Uterus (tissue), 4 donors: ENCODE results near the gene SLC44A3. TPM values are rescaled to one million over a fixed set of nuclear protein-coding genes. Genes with fewer than 3 reads are reported as not detected.

Experiments used
- DNase-seq, 2 donors: peaks; one replicate each; pipeline ENCODE4 v3.0.0-alpha.2; 2019 to 2020
- H3K27ac ChIP-seq, 2 donors: fragments of 200-600 bp; sonication (generic); 1 replicate in 1 of 2; 2 replicates in 1 of 2; pipeline ENCODE4 v1.5.1; 2016 to 2018
- H3K27me3 ChIP-seq, 2 donors: fragments of 200-600 bp; sonication (generic); one replicate each; pipeline ENCODE4 v1.5.1; 2018 to 2019; ENCODE audit warnings: control low read depth in 1 of 2
- H3K36me3 ChIP-seq, 2 donors: fragments of 200-600 bp; sonication (generic); one replicate each; pipeline ENCODE4 v1.5.1; 2019; ENCODE audit warnings: control low read depth in 1 of 2
- H3K4me1 ChIP-seq, 2 donors: fragments of 200-600 bp; sonication (generic); one replicate each; pipeline ENCODE4 v1.5.1; 2018 to 2019; ENCODE audit warnings: control low read depth in 1 of 2
- H3K4me3 ChIP-seq, 2 donors: fragments of 200-600 bp; sonication (generic); 1 replicate in 1 of 2; 2 replicates in 1 of 2; pipeline ENCODE4 v1.5.1; 2018 to 2019; ENCODE audit warnings: mild to moderate bottlenecking in 1 of 2
- H3K9me3 ChIP-seq, 2 donors: fragments of 200-600 bp; sonication (generic); one replicate each; pipeline ENCODE4 v1.5.1; 2019; ENCODE audit warnings: control low read depth in 1 of 2
- CTCF ChIP-seq, 4 experiments: fragments of 200-600 bp in 2 of 4; fragments of 450-650 bp in 2 of 4; sonication (generic) in 2 of 4; IDR thresholded peaks; one replicate each; pipeline ENCODE4 v1.5.1; 2016 to 2019; ENCODE audit warnings: antibody characterized with exemption in 4 of 4, mild to moderate bottlenecking in 2 of 4, moderate library complexity in 1 of 4
- POLR2A ChIP-seq, 2 donors: fragments of 450-650 bp; IDR thresholded peaks; one replicate each; pipeline ENCODE4 v1.6.1; 2016; ENCODE audit warnings: antibody characterized with exemption in 2 of 2, mild to moderate bottlenecking in 1 of 2, moderate library complexity in 1 of 2
- intact Hi-C: fragments of 100-400 bp; cut with DNase I; formaldehyde crosslinking; loops from one replicate; pipeline ENCODE4 v1.15.1; 2023; ENCODE audit warnings: low total_unique reads
- total RNA-seq, 4 donors: library from RNA; depleted of rRNA in 3 of 4; stranded (reverse); fragments of >200 nt in 3 of 4; gene quantifications; one replicate each; pipeline versions ENCODE4 v1.1.0 to v1.2.4, GENCODE V29; 2014 to 2023
- donor health status: DM: yes; HTN: yes; CAD: no.

Gene SLC44A3
- total RNA-seq, 4 donors from 2014 or later, result 1.3 to 10.3 (median 4.8) TPM

DNA sequence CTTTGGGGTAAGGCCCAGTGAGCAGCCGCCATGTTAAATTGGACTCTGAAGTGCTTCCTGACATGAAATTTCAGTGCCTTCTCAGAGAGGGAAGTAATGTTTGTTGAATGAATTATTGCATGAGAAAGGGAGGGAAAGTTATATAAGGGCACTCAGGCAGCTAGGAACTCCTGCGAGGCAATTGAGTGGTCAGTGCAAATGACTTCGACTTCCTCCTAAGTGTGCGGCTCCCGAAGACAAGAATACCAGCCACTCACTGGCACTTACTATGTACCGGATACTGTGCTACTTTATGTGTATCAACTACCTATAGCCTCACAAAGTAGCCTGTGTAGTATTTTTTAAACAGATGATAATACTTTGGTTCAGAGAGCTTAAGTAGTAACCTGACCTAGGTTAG lies 54.3 kb downstream of the SLC44A3 start:
- intact Hi-C loops, result no loop called here
- H3K27ac ChIP-seq, result peak overlapping the region; percentile 36 to 68

GRCh38 chr1:94875794-94876193 lies 55.6 kb downstream of the SLC44A3 start:
- H3K27ac ChIP-seq, result no peak overlapping the region
- no peaks in the 10 kb centered on the region for H3K36me3 ChIP-seq
- TF ChIP-seq CTCF (IDR thresholded peaks at IDR 0.05), result no peak
- no peak for TF ChIP-seq POLR2A (IDR thresholded peaks at IDR 0.05)
- no peak overlapping the region for H3K4me3 ChIP-seq
- H3K27me3 ChIP-seq, result no peaks in the 10 kb centered on the region
- H3K4me1 ChIP-seq, result no peaks in the 10 kb centered on the region
- H3K9me3 ChIP-seq, result no peaks in the 10 kb centered on the region
- DNase-seq, result no peak
- intact Hi-C loops, result no loop called here

More for the DNA sequence above, 54.3 kb downstream of the SLC44A3 start:
- TF ChIP-seq CTCF (IDR thresholded peaks at IDR 0.05) (no peak), POLR2A (IDR thresholded peaks at IDR 0.05) (no peak)
- Histone ChIP-seq H3K36me3 (no peaks in the 10 kb centered on the region), H3K4me3 (no peak overlapping the region), H3K27me3 (no peaks in the 10 kb centered on the region), H3K4me1 (no peaks in the 10 kb centered on the region), H3K9me3 (no peaks in the 10 kb centered on the region)
- no peak for DNase-seq

DNA sequence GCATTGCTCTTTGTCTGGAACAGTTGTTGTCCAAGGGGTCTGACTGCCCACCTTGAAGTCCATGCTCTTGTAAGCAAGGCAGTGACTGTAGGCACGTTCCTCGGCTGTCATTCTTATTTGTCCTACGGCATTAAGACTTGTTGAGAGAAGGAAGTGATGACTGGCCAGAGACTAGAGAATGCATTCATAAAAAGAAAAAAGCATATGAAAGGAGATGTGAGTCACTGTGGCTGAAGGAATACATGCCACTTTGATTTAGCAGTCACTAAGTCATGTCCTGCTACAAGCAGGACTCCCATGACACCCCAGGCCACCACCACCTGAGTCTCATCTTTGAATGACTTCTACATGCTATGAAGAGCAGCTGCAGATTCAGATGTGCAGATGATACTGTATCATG lies 56.2 kb downstream of the SLC44A3 start:
- H3K27ac ChIP-seq, result no peak overlapping the region
- H3K27me3 ChIP-seq, result no peaks in the 10 kb centered on the region
- no peak overlapping the region for H3K4me3 ChIP-seq
- DNase-seq, result no peak
- TF ChIP-seq POLR2A (IDR thresholded peaks at IDR 0.05) (no peak), CTCF (IDR thresholded peaks at IDR 0.05) (no peak)
- H3K9me3 ChIP-seq, result no peaks in the 10 kb centered on the region
- H3K4me1 ChIP-seq, result no peaks in the 10 kb centered on the region
- H3K36me3 ChIP-seq, result no peaks in the 10 kb centered on the region
- intact Hi-C loops, result no loop called here

DNA sequence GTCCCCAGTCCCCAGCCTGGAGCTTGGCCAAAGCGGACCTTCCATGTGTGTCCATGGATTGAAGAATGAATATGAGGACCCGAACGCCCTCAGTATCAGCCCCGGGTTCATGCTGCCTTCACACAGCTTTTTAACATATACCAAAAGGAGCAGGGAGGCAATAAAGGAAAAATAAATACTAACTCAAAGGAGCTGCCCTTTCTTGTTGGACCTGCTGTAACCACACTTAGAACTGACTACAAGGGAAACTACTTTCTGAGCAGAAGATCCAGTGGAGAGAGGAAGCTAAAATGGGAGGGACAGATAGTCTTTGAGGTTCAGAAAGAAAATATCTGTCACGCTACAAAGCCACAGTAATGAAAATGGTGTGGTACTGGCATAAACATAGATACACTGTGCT lies 58.2 kb downstream of the SLC44A3 start:
- H3K36me3 ChIP-seq, result no peaks in the 10 kb centered on the region
- H3K4me3 ChIP-seq, result no peak overlapping the region
- no peaks in the 10 kb centered on the region for H3K27me3 ChIP-seq
- H3K9me3 ChIP-seq, result no peaks in the 10 kb centered on the region
- TF ChIP-seq CTCF (IDR thresholded peaks at IDR 0.05) (no peak), POLR2A (IDR thresholded peaks at IDR 0.05) (no peak)
- H3K27ac ChIP-seq, result no peak overlapping the region
- intact Hi-C loops, result no loop called here
- H3K4me1 ChIP-seq, result no peaks in the 10 kb centered on the region
- DNase-seq, result no peak

DNA sequence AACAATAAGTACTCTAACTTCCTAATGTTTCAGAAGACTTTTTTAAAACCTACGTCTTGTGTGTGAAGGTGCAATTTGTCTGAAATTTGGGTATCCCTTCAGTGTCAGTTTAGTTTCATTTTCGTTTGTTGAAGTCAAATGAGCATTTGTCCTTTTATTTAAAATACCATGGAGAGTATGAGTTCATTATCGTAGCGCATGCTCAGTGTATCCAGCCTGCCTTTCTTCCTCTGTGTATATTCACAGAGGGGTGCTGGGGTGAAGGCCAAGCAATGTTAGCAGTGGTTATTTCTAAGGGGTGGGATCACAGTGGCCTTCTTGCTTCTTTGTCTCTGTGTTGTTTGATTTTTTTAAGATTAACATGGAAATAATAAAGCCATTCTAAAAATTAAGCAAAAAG lies 63.5 kb downstream of the SLC44A3 start:
- TF ChIP-seq CTCF (IDR thresholded peaks at IDR 0.05) (no peak), POLR2A (IDR thresholded peaks at IDR 0.05) (no peak)
- Histone ChIP-seq H3K27me3 (no peaks in the 10 kb centered on the region), H3K9me3 (no peaks in the 10 kb centered on the region), H3K27ac (peak overlapping the region; percentile 78 to 80), H3K4me3 (peak overlapping the region in 1 of 2 donors; percentile 14), H3K4me1 (no peaks in the 10 kb centered on the region), H3K36me3 (no peaks in the 10 kb centered on the region)
- DNase-seq, result no peak
- intact Hi-C loops, result no loop called here
